Nephron (organoid): ENCODE measurements around the gene TINAGL1.
A peak's percentile ranks its signal among the peaks of the same experiment; 100 is the strongest.

Experiments
- H3K27ac Mint-ChIP-seq, 3 experiments: 2 replicates each; pipeline ENCODE4 v1.8.0; 2020; ENCODE audit warnings: mixed read lengths in 3 of 3, mild to moderate bottlenecking in 2 of 3, moderate library complexity in 1 of 3
- H3K27me3 Mint-ChIP-seq: 2 replicates; pipeline ENCODE4 v1.8.0; 2021; ENCODE audit warnings: low read depth, mild to moderate bottlenecking, moderate library complexity, mixed read lengths
- H3K36me3 Mint-ChIP-seq: 2 replicates; pipeline ENCODE4 v1.8.0; 2020; ENCODE audit warnings: low read depth, mixed read lengths
- H3K4me1 Mint-ChIP-seq: 2 replicates; pipeline ENCODE4 v1.8.0; 2020; ENCODE audit warnings: mixed read lengths
- H3K4me3 Mint-ChIP-seq, 3 experiments: 2 replicates each; pipeline ENCODE4 v1.8.0; 2020; ENCODE audit warnings: mild to moderate bottlenecking in 3 of 3, mixed read lengths in 3 of 3, moderate library complexity in 2 of 3
- H3K9me3 Mint-ChIP-seq: 2 replicates; pipeline ENCODE4 v1.8.0; 2020; ENCODE audit warnings: mixed read lengths
- CTCF ChIP-seq, 3 experiments: fragments of 200-600 bp; sonication (generic); IDR thresholded peaks; one replicate each; pipeline ENCODE4 v1.5.0; 2021; ENCODE audit warnings: antibody characterized with exemption in 3 of 3; ENCODE audit not compliant: unreplicated experiment in 3 of 3

Gene TINAGL1

GRCh38 chr1:31607360-31607759 lies 31.0 kb downstream of the TINAGL1 start:
- H3K27ac Mint-ChIP-seq, result no peak overlapping the region

GRCh38 chr1:31609514-31610118 lies 33.3 kb downstream of the TINAGL1 start:
- Mint-ChIP-seq H3K4me1 (peaks cover 14% of the 10 kb centered on the region), H3K27ac (peak overlapping the region; percentile 1 to 27 (median 9)), H3K27me3 (peaks cover 4% of the 10 kb centered on the region), H3K9me3 (no peaks in the 10 kb centered on the region), H3K36me3 (no peaks in the 10 kb centered on the region), H3K4me3 (no peak overlapping the region)
- TF ChIP-seq CTCF (IDR thresholded peaks at IDR 0.05; ENCODE audit: unreplicated experiment in 3 of 3), result no peak

More at GRCh38 chr1:31607360-31607759, 31.0 kb downstream of the TINAGL1 start:
- Mint-ChIP-seq H3K4me3 (no peak overlapping the region), H3K27me3 (no peaks in the 10 kb centered on the region), H3K4me1 (peaks cover 9% of the 10 kb centered on the region), H3K36me3 (no peaks in the 10 kb centered on the region), H3K9me3 (no peaks in the 10 kb centered on the region)
- no peak for TF ChIP-seq CTCF (IDR thresholded peaks at IDR 0.05; ENCODE audit: unreplicated experiment in 3 of 3)

GRCh38 chr1:31614414-31615005 lies 38.2 kb downstream of the TINAGL1 start:
- no peak for TF ChIP-seq CTCF (IDR thresholded peaks at IDR 0.05; ENCODE audit: unreplicated experiment in 3 of 3)
- no peak overlapping the region for H3K27ac Mint-ChIP-seq
- H3K4me3 Mint-ChIP-seq, result no peak overlapping the region
- peaks cover 23% of the 10 kb centered on the region for H3K4me1 Mint-ChIP-seq
- no peaks in the 10 kb centered on the region for H3K36me3 Mint-ChIP-seq
- H3K9me3 Mint-ChIP-seq, result no peaks in the 10 kb centered on the region
- peaks cover 43% of the 10 kb centered on the region for H3K27me3 Mint-ChIP-seq

- H3K9me3 Mint-ChIP-seq, result no peaks in the 10 kb centered on the region
- peaks cover 43% of the 10 kb centered on the region for H3K27me3 Mint-ChIP-seq
- TF ChIP-seq CTCF (IDR thresholded peaks at IDR 0.05; ENCODE audit: unreplicated experiment in 3 of 3), result no peak
- no peak overlapping the region for H3K27ac Mint-ChIP-seq
- peak overlapping the region; percentile 4 to 29 (median 16) for H3K4me3 Mint-ChIP-seq
- peaks cover 16% of the 10 kb centered on the region for H3K4me1 Mint-ChIP-seq
- no peaks in the 10 kb centered on the region for H3K36me3 Mint-ChIP-seq
Observed at GRCh38 chr1:31615414-31615813, 39.1 kb downstream of the TINAGL1 start.

- Mint-ChIP-seq H3K27ac (no peak overlapping the region), H3K36me3 (no peaks in the 10 kb centered on the region), H3K4me1 (peaks cover 16% of the 10 kb centered on the region), H3K9me3 (no peaks in the 10 kb centered on the region), H3K27me3 (peaks cover 43% of the 10 kb centered on the region), H3K4me3 (peak overlapping the region; percentile 4 to 29 (median 16))
- no peak for TF ChIP-seq CTCF (IDR thresholded peaks at IDR 0.05; ENCODE audit: unreplicated experiment in 3 of 3)
Observed at GRCh38 chr1:31615939-31616338, 39.6 kb downstream of the TINAGL1 start.
